H7 (cell line): ENCODE data around the gene FUOM. TPM values are rescaled to one million over a fixed set of nuclear protein-coding genes. Genes with fewer than 3 reads are reported as not detected.

Source experiments
- total RNA-seq: library from RNA; depleted of rRNA; stranded (reverse); fragments of >200 nt; shearing (Covaris generic); gene quantifications from 2 replicates; pipeline ENCODE4 v1.2.3, GENCODE V29; 2014; rRNA removed

Gene FUOM
- total RNA-seq, 1 experiment from 2014 or later: 50.5 TPM

Other genes starting within 250 kb of the FUOM start
- gene KNDC1, start 197.8 kb downstream of the FUOM start, total RNA-seq: 13.7 and 16.7 TPM in 2 replicates
- gene UTF1, start 127.8 kb downstream of the FUOM start, total RNA-seq: 8.8 and 13.4 TPM in 2 replicates
- gene VENTX, start 120.2 kb downstream of the FUOM start, total RNA-seq: 25.0 and 29.2 TPM in 2 replicates
- 1.3 and 1.9 TPM in 2 replicates for gene ADAM8, start 81.2 kb downstream of the FUOM start, total RNA-seq
- gene TUBGCP2, start 49.1 kb downstream of the FUOM start, total RNA-seq: 46.4 and 47.1 TPM in 2 replicates
- 46.9 and 48.7 TPM in 2 replicates for gene ZNF511, start 49.1 kb downstream of the FUOM start, total RNA-seq
- gene CALY, start 21.1 kb downstream of the FUOM start, total RNA-seq: 2.2 TPM in 1 of 2 replicates, not detected in the other
- gene PRAP1, start 10.6 kb downstream of the FUOM start, total RNA-seq: not detected in 2 replicates
- 88.2 and 108 TPM in 2 replicates for gene ECHS1, start 15.3 kb upstream of the FUOM start, total RNA-seq
- 1.3 and 4.1 TPM in 2 replicates for gene PAOX, start 21.2 kb upstream of the FUOM start, total RNA-seq
- gene MTG1, start 36.1 kb upstream of the FUOM start, total RNA-seq: 31.5 and 52.6 TPM in 2 replicates
- gene SPRN, start 66.6 kb upstream of the FUOM start, total RNA-seq: 0.18 TPM in 1 of 2 replicates, not detected in the other
- gene SCART1, start 95.9 kb upstream of the FUOM start, total RNA-seq: 0.03 and 0.44 TPM in 2 replicates
- gene CYP2E1, start 169.3 kb upstream of the FUOM start, total RNA-seq: 0.90 and 1.2 TPM in 2 replicates
- not detected in 2 replicates for gene SYCE1, start 207.6 kb upstream of the FUOM start, total RNA-seq